Measurements from ENCODE around the gene CDC34.
"Not testable (repeated sequence)": the region's sequence is repeated elsewhere in the genome, so short reads cannot be mapped to it uniquely, and the experiment has no call there.

The CDC34 gene

DNA sequence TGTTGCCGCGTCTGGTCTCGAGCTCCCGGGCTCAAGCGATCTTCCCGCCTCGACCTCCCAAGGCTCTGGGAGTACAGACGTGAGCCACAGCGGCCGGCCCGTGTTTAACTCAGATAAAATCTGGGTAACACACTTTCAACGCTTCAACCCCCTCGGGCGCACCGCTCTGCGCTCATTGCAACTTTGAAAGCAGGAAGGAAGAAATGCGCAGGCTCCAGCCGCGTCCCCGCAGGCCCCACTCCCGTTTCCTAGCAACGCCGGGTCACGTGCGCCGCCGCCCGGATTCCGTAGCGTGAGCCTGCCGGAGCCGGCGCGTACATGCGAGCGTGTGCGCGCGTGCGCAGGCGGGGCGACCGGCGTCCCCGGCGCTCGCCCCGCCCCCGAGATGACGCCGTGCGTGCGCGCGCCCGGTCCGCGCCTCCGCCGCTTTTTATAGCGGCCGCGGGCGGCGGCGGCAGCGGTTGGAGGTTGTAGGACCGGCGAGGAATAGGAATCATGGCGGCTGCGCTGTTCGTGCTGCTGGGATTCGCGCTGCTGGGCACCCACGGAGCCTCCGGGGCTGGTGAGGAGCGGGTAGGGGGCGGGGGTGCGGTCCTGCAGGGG lies 40.7 kb downstream of the CDC34 start, which contains the start of gene BSG:
BSG (plus strand) TSS at position 457 of the 603 bp plus-strand sequence; CDS start at position 496, 39 bp downstream.
- in situ Hi-C loops (cut with MboI; ENCODE audit: low sequenced_read_pairs), result no loop called here

DNA sequence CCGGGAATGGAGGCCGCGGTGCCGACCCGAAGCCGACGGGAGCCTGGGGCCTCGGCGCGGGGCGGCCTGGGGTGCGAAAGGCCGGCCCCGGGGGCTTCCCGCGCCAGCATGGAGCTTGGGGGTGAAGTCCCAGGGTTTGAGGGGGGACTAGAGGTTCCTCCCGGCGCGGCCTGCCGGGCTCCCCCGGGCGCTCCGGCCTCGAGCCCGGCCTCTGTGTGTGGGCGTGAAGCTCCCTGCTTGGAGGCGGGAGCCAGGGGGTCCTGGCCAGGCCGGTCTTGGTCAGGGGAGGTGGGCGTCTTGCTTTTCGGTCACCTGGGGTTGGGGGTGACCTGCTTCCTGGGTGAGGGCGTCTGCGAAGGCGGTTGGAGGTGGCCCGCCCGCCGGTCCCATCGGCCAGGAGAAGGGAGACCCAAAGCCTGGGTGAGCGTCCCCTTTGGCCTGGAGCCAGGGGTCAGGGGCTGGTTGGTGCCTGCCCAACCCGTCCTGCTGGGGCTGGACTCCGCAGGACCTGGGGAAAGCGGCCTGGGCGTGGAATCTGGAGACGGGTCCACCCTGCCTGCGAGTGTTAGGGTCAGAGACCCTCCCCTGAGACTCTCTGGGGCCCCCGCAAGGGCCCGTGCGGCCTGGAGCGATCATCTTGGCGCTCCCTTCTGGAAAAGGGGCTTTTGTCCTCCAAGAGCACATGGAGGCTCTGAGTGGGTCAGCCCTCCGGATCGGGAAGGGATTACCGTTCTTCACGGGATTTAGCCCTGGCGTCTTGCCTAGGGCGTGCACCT lies 41.4 kb downstream of the CDC34 start:
- in situ Hi-C loops (cut with MboI; ENCODE audit: low sequenced_read_pairs), result no loop called here

DNA sequence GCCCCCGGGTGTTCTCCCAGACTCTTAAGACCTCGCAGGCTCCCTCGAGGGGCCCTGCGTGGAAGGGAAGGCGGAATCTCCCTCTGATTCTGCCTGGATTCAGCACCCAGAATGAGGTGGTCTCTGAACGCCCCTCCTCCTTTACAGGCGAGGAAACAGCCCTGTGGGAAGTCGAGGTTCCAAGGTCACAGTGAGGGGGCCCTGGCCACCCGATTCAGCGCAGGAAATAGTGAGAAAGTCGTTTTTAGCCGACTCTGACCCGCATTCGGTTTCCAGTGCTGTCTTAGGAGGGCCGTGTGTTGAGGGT lies 41.9 kb downstream of the CDC34 start:
- in situ Hi-C loops (cut with MboI; ENCODE audit: low sequenced_read_pairs), result no loop called here

DNA sequence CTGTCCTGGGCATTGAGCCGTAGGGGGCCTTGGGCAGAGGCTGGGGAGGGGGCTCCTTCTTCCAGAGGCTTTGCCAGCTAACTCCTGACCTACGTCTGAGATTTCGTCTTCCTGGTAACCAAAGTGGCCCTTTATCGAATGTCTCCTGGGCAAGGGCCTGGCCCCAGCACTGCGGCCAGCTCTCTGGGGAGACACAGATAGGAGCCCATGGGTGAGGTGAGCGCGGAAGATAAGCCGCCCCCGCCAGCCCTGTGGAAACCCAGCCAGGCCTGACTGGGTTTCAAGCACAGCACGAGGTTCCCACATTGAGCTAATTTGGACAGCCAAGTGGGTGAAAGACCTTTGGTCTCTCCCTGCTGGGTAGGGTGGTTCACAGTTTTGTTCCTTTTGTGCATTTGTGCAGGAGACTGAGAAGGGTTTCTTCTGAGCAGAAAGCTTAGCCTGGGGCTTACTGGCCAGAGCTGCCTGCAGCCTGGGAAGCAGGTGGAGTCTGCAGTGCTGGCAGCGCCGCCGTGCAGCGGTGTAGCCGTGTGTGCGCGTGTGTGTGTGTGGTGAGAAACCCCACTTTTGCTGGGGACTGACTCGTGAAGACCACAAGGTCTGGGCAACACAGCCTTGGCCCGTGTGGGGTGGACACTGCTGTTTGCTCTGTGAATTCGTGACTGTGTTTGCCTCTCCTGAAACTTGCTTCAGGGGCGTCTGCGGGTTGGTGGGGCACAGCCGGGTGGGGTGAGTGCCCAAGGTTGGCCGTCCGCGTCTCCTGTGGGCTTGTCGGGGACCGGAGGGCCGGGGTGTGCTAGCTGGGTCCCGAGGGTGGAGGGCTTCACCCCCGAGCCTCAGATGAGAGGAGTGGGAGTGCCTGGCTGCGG lies 43.3 kb downstream of the CDC34 start:
- in situ Hi-C loops (cut with MboI; ENCODE audit: low sequenced_read_pairs), result no loop called here

DNA sequence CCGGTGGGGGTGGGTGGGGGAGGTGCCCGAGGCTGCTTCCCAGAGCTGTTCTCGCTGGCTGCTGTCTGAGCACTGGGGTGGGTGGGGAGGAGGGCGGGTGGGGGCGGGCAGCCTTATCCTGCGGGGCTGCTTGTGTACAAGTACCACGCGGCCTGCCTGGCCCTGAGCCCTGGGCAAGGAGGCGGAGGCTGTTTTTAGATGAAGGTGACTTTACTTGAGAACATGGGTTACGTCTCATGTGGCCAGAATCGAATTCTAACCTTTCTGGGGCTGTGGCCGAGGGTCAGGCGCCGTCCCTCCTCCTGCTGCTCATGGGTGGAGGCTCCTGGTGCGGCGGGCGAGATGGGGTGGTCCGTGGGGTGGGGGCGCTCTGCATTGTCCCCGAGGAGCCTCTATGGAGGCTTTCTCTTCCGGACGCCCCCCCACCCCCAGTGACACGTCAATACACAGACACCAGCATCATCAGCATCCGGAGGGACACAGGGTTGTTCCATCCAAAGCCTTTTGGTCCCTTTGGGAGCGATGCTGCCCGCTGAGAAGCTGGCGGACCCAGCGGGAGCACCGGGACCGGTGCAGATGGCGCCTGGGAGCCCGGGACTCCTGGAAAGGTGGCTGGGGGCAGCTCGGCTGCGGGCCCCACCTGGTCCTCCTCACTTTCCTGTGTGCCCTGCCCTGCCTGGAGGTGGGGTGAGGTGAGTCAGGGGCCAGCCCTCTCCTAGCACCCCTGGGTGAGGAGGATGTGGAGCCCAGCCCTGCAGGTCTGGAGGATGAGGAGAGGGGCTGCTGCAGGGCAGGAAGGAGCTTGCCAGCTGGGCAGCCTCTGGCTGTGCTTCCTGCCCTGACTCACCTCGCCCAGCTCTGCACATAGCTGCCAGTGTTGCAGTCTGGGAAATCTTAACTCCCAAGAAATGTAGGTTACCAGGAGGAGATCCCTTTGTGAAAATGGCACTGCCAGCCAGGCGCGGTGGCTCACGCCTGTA lies 44.3 kb downstream of the CDC34 start:
- in situ Hi-C loops (cut with MboI; ENCODE audit: low sequenced_read_pairs), result no loop called here

DNA sequence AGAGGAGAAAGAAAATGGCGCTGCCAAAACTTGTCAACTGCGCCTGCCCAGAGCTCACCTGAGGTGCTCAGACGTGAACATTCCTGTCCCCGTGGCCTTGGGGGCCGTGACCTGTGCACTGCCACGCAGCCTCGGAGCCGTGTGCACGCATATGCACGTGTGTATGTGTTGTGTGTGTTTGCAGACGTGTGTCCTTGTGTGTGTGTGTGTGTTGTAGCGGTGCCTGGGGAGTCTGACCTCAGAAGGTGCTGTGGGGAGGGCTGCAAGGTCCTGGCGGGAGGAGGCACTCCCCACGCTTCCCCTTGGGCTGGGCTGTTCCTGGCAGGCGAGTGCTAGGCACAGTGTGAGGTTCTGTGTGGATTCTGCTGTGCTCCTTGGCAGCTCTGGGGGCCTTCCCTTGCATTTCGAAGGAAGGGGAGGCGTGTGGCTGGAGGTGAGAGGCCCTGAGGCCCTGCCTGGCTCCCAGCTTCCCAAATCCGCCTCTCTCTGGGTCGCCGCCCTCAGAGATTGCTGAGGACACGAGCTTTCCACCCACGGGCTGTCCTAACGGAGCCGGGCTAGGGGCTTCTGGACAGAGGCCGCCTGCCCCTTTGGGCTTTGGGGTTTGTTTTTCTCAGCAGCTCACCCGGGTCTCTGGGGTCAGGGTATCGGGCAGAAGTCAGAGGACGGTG lies 45.3 kb downstream of the CDC34 start:
- in situ Hi-C loops (cut with MboI; ENCODE audit: low sequenced_read_pairs), result no loop called here

DNA sequence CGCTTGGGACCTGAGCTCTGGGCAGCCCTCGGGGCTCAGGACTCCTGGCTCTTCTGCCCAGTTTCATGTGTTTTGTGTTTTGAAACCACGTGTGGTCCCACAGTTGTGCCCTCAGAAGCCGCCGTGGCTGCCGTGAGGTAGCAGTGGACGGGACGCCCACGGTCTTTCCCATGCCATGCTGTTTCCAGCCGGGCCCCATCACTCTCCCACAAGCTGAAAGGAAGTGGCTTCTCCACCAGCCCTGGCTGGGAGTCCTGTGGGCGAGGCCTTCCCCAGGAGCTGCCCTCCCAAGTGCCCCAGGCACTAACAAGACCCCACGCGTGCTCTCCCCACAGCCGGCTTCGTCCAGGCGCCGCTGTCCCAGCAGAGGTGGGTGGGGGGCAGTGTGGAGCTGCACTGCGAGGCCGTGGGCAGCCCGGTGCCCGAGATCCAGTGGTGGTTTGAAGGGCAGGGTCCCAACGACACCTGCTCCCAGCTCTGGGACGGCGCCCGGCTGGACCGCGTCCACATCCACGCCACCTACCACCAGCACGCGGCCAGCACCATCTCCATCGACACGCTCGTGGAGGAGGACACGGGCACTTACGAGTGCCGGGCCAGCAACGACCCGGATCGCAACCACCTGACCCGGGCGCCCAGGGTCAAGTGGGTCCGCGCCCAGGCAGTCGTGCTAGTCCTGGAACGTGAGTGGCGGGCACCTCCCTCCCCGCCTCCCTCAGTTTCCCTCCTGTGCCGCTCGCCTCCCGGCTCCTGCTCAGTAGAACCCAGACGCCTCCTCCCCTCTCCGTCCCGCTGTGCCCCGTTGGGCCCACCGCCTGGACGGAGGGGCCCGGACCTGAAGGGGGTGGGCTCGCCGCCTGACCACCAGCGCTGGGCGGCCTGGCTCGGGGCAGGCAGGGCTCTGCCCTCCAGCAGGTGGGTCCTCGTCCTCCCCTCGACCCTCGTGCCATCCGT lies 46.2 kb downstream of the CDC34 start:
- in situ Hi-C loops (cut with MboI; ENCODE audit: low sequenced_read_pairs), result no loop called here

DNA sequence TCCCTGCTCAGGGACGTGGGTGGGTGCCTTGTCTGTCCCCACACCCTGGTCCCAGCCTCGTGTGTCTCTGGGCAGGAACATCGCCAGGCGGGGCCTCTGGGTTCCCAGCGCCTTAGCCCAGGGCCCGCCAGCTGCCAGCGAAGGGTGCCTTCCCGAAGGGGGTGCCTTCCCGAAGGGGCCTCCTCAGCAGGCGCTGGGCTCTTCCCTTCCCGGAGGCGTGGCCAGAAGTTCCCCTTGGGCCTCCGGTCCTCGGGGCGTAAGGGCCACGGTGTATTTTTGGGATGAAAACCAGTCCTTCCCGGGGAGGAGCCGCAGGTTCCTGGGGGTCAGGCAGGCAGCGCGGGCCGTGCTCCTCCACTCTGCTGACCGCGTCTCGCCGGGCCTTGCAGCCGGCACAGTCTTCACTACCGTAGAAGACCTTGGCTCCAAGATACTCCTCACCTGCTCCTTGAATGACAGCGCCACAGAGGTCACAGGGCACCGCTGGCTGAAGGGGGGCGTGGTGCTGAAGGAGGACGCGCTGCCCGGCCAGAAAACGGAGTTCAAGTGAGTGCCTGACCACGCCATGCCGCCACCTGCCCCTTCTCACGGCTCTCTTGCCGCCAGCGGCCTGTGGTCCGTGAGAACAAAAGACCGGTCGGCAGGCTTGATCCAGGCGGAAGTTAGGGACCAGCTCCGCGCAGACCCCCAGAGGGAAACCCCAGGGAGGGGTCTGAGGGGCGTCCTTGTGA lies 47.7 kb downstream of the CDC34 start:
- in situ Hi-C loops (cut with MboI; ENCODE audit: low sequenced_read_pairs), result no loop called here

DNA sequence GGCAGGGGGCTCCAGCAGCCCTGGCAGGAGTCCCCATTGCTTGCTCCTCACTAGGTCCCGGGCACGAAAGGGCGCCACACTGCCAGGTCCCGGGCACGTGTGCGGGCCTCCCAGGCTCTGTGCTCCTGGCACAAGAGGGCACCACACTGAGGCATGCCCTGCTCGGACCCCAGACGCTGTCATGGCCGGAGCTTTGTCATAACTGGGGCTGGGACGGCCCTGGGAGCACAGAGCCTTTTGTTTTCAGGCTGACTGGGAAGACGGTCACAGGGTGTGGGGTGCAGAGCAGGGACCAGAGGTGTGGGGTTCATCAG lies 48.2 kb downstream of the CDC34 start:
- in situ Hi-C loops (cut with MboI; ENCODE audit: low sequenced_read_pairs), result no loop called here

DNA sequence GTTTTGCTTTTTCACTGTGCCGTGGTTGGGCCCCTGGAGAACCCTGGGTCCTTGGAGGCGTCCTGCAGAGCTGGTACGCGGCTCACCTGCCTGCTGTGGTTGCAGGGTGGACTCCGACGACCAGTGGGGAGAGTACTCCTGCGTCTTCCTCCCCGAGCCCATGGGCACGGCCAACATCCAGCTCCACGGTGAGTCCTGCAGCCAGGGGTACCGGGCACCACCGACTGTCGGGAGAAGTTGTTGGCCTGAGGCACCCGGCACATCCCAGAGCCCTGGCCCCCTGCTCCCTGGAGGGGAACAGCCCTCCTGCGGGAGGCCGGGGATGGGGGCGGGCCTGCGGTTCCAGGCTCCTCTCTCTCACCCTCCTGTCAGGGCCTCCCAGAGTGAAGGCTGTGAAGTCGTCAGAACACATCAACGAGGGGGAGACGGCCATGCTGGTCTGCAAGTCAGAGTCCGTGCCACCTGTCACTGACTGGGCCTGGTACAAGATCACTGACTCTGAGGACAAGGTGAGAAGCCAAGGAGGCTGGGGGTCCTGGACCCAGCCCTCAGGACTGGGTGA lies 48.8 kb downstream of the CDC34 start:
- in situ Hi-C loops (cut with MboI; ENCODE audit: low sequenced_read_pairs), result no loop called here

DNA sequence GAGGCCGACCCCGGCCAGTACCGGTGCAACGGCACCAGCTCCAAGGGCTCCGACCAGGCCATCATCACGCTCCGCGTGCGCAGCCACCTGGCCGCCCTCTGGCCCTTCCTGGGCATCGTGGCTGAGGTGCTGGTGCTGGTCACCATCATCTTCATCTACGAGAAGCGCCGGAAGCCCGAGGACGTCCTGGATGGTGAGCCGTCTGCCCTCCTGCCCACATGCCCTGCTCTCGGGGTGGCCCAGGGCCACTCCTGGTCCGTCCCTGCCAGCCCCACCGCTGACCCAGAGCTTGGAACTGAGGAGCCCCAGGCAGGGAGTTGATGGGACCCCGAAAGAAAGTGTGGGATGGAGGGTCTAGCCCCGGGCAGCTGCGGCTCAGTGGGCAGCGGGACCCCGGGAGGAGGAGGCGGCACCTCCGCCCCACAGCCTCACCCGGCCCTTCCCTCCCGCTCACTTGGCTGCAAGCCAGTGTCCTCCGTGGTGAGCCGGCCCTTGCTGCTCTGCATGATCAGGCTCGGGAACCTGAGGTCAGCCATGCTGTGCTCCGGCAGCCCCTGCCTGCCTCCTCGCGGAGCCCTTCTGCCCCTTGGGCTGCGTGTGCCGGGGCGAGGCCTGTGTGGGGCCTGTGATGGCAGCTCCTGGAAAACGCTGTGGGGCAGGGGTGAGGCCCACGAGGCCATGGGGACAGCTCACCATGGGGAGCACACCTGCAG lies 50.0 kb downstream of the CDC34 start:
- in situ Hi-C loops (cut with MboI; ENCODE audit: low sequenced_read_pairs), result no loop called here

DNA sequence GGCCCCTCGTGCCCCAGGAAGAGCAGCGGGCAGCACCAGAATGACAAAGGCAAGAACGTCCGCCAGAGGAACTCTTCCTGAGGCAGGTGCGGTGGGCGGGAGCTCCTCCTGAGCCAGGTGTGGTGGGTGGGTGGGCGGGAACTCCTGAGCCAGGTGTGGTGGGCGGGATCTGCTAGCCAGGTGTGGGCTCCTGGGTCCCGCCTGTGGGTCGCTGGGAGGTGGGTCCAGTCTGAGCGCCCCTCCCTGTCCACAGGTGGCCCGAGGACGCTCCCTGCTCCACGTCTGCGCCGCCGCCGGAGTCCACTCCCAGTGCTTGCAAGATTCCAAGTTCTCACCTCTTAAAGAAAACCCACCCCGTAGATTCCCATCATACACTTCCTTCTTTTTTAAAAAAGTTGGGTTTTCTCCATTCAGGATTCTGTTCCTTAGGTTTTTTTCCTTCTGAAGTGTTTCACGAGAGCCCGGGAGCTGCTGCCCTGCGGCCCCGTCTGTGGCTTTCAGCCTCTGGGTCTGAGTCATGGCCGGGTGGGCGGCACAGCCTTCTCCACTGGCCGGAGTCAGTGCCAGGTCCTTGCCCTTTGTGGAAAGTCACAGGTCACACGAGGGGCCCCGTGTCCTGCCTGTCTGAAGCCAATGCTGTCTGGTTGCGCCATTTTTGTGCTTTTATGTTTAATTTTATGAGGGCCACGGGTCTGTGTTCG lies 51.1 kb downstream of the CDC34 start:
- in situ Hi-C loops (cut with MboI; ENCODE audit: low sequenced_read_pairs), result no loop called here

DNA sequence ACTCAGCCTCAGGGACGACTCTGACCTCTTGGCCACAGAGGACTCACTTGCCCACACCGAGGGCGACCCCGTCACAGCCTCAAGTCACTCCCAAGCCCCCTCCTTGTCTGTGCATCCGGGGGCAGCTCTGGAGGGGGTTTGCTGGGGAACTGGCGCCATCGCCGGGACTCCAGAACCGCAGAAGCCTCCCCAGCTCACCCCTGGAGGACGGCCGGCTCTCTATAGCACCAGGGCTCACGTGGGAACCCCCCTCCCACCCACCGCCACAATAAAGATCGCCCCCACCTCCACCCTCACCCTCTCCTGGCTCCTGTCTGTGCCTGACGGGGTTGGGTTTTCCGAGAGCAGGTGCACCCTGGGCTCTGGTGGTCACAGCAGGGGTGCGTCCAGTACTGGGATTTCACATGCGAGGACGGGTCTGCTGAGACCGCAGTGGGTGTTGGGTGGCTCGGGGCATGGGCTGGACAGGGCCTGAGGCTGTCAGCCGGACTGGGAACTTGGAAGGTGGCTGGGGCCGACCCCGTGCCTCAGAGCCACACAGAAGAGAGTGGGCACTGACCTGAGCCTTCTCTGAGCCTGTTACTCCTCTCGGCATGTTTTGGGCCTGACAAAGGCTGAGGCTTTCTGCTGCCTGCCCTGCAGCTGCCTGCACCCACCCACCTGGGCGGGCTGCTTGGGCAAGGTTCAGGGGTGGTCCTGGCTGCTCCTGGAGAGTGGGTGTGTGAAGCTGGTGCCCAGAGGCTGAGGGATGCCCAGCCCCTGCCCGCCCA lies 51.8 kb downstream of the CDC34 start:
- in situ Hi-C loops (cut with MboI; ENCODE audit: low sequenced_read_pairs), result no loop called here

DNA sequence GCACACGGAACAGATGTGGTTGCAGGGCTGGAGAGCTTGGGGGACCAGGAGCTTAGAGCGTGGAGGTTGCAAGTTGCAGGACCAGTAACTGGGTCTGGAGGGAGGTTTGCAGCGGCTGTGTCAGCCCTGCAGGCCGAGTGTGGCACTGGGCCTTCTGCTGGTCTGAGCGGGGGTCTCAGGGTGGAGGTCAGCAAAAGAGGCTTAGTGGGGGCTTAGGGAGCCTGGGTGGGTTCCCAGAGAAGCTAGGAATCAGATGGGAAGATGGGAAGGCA lies 52.3 kb downstream of the CDC34 start:
- in situ Hi-C loops (cut with MboI; ENCODE audit: low sequenced_read_pairs), result no loop called here

DNA sequence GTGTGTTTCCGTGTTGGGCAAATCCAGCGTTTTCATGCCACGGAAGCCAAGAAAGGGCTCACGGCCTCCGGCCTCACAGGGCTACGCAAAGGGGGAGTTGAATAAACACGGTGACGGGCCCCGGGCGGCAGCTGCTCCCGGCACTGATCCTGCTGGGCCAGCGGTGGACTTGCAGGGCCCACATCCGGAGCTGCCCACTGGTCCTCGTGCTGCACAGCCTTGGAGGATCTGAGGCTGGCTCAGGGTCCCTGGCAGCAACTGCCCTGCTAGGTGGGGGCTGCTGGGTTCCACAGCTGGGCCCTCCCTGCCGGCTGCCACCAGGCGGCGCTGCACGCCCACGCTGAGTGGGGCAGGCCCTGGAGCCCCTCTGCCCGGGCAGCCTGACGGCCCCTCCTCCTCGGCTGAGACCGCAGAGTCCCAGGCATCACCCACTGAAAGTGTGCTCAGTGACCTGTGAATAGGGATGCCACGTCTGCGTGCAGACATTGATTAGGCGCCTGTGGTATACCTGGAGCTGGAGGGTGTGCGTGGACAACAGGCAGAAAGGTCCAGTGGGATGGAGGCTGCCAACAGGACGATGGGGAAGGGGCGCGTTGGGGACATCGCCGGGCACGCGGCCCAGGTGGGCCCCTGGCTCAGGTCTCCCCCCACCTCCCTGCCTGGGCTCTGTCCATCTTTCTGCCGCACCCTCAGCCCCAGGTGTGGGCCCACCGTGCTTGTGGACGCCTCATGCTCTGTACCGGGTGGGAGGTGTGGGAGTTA lies 52.9 kb downstream of the CDC34 start:
- in situ Hi-C loops (cut with MboI; ENCODE audit: low sequenced_read_pairs), result no loop called here

DNA sequence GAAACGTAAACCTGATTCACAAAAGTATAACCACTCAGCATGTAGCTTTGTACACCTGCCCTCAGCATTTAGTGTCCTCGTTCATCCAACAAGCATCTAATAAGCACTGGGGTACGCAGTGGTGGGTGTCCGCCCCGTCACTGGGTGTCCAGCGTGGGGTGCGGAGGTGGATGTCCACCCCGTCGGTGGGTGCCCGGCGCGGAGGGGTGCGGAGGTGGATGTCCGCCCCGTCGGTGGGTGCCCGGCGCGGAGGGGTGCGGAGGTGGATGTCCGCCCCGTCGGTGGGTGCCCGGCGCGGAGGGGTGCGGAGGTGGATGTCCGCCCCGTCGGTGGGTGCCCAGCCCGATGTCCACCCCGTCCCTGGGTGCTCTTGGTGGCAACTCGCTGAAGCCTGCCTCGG lies 53.6 kb downstream of the CDC34 start:
- in situ Hi-C loops (cut with MboI; ENCODE audit: low sequenced_read_pairs), result not testable (repeated sequence)
